OCI-LY3 (cell line): ENCODE measurements around the gene LRRC8D.

ENCODE experiments used
- EZH2phosphoT487 ChIP-seq: fragments of 200-600 bp; shearing (Covaris generic); IDR thresholded peaks from 2 replicates; pipeline ENCODE4 v1.6.1; 2018; ENCODE audit warnings: antibody characterized with exemption, mixed run types, low read depth
- TF ChIP-seq, protein P1 (sequence below): fragments of 200-600, 300-600 bp; sonication (generic); IDR thresholded peaks from 2 replicates; pipeline ENCODE4 v1.5.1; 2014; ENCODE audit warnings: antibody characterized with exemption, low read length, low read depth

DNA sequence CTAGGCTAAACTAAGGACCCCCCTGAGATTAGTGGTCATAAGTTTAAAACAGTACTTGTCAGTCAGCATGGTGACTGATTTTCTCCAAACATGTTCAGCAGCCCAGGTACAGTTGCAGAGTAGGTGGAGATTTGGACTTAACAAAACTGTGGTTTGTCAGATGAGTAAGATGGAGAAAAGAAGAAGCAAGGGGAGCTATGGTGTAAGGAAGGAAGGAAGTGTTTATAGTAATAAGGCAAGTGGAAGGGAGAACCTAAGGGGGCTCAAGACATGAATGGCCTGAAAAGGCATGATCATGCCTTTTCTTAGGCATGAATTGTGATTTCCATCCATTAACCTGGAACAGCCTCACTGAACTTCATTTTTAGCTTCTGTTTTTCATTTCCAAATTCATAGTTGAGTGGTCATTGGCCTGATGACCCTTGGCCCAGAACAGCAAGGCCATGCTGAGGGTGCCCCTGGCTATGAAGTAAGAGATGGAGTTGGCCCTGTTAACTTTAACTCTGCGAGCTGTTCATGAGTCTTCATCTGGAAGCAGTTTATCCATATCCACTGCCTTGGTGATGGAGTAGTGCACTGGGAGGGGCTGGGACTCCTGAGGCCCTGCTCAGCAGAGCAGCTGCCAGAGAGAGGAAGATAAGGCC lies 60.7 kb downstream of the LRRC8D start:
- TF ChIP-seq, protein P1, sequence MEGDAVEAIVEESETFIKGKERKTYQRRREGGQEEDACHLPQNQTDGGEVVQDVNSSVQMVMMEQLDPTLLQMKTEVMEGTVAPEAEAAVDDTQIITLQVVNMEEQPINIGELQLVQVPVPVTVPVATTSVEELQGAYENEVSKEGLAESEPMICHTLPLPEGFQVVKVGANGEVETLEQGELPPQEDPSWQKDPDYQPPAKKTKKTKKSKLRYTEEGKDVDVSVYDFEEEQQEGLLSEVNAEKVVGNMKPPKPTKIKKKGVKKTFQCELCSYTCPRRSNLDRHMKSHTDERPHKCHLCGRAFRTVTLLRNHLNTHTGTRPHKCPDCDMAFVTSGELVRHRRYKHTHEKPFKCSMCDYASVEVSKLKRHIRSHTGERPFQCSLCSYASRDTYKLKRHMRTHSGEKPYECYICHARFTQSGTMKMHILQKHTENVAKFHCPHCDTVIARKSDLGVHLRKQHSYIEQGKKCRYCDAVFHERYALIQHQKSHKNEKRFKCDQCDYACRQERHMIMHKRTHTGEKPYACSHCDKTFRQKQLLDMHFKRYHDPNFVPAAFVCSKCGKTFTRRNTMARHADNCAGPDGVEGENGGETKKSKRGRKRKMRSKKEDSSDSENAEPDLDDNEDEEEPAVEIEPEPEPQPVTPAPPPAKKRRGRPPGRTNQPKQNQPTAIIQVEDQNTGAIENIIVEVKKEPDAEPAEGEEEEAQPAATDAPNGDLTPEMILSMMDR: no peak
- no peak for TF ChIP-seq EZH2phosphoT487
